ENCODE measurements around the gene H2BK1.

- no peak for TF ChIP-seq GATA2 (IDR thresholded peaks at IDR 0.05; ENCODE audit: low read depth, low read length)
- no peak for TF ChIP-seq GATA3 (IDR thresholded peaks at IDR 0.05; ENCODE audit: low read depth, low read length)
Observed at GRCh38 chr7:151168003-151168786, 42.1 kb downstream of the H2BK1 start.

Data from SH-SY5Y (cell line).